ENCODE data around the gene STX7. TPM values are rescaled to one million over a fixed set of nuclear protein-coding genes. Genes with fewer than 3 reads are reported as not detected.

The STX7 gene
- polyA plus RNA-seq, 2 of the 4 experiments (the other 2 are of a cell fraction) = 19.2 to 29.5 TPM

- CTCF ChIA-PET = no interaction called here
- ATAC-seq (no peak), DNase-seq (ENCODE audit: low read depth in 1 of 2, low spot score in 1 of 2) (no peak)
Measured at GRCh38 chr6:132458887-132459604, 53.9 kb downstream of the STX7 start.

GRCh38 chr6:132456700-132457143 lies 56.2 kb downstream of the STX7 start:
- no peak overlapping the region for H3K4me3 ChIP-seq
- POLR2A ChIA-PET = no interaction called here
- DNase-seq (ENCODE audit: low read depth in 1 of 2, low spot score in 1 of 2) (no peak), FAIRE-seq (no peak), ATAC-seq (no peak; a peak in 1 of 6 replicates)
- CTCF ChIA-PET = interaction anchor here (1.4 to 2.4 kb wide), 2 partner anchors 157 to 177 kb away, joined by 3 to 6 read pairs; no protein-coding TSS in a partner anchor
- WGBS (ENCODE audit: missing lambda C conversion rate) = 98% methylated on average over 3 of the region's 4 CpGs
- no peaks in the 10 kb centered on the region for H3K9me3 ChIP-seq
- H3K4me1 ChIP-seq = no peaks in the 10 kb centered on the region
- H3K4me2 ChIP-seq = no peak overlapping the region
- TF ChIP-seq HOXB5 (CRISPR knock-in tag; IDR thresholded peaks at IDR 0.05) (no peak), ELK1 (IDR thresholded peaks at IDR 0.05; ENCODE audit: low read depth, low read length) (no peak), CBX8 (IDR thresholded peaks at IDR 0.05) (no peak), CHD2 (IDR thresholded peaks at IDR 0.05; ENCODE audit: low read length, partially characterized antibody) (no peak), USF2 (IDR thresholded peaks at IDR 0.05) (no peak), CHD4 (IDR thresholded peaks at IDR 0.05; ENCODE audit: borderline replicate concordance) (no peak), POLR2AphosphoS2 (conservative IDR thresholded peaks at IDR 0.05; ENCODE audit: low read length) (no peak), NR3C1 (IDR thresholded peaks at IDR 0.05) (no peak), FOSL2 (IDR thresholded peaks at IDR 0.05) (no peak), FOSL2 (CRISPR knock-in tag; IDR thresholded peaks at IDR 0.05) (no peak), HES2 (IDR thresholded peaks at IDR 0.05) (no peak), MAFK (IDR thresholded peaks at IDR 0.05; ENCODE audit: partially characterized antibody) (no peak), POLR2A (IDR thresholded peaks at IDR 0.05; ENCODE audit: low read length) (no peak), TP53 (CRISPR knock-in tag; IDR thresholded peaks at IDR 0.05) (no peak), RFX5 (IDR thresholded peaks at IDR 0.05) (no peak)
- no peak overlapping the region for H3K27ac ChIP-seq

More at GRCh38 chr6:132458887-132459604, 53.9 kb downstream of the STX7 start:
- Histone ChIP-seq H3K4me3 (no peak overlapping the region), H3K9me3 (no peaks in the 10 kb centered on the region), H3K4me1 (no peaks in the 10 kb centered on the region), H3K4me2 (no peak overlapping the region), H3K27ac (no peak overlapping the region)
- no peak for TF ChIP-seq RFX5 (IDR thresholded peaks at IDR 0.05)
- no peak for TF ChIP-seq CBX2 (IDR thresholded peaks at IDR 0.05; ENCODE audit: borderline replicate concordance, low read depth)
- no peak for TF ChIP-seq MAX (IDR thresholded peaks at IDR 0.05)
- no peak for TF ChIP-seq HOXB13 (CRISPR knock-in tag; IDR thresholded peaks at IDR 0.05; ENCODE audit: low read depth)
- no peak for TF ChIP-seq ZSCAN20 (CRISPR knock-in tag; IDR thresholded peaks at IDR 0.05)
- no peak for TF ChIP-seq FOXS1 (CRISPR knock-in tag; IDR thresholded peaks at IDR 0.05)
- no peak for TF ChIP-seq FOSB (CRISPR knock-in tag; IDR thresholded peaks at IDR 0.05)
- TF ChIP-seq PHF8 (IDR thresholded peaks at IDR 0.05; ENCODE audit: borderline replicate concordance, low read depth) = no peak
- no peak for TF ChIP-seq GATA3 (IDR thresholded peaks at IDR 0.05; ENCODE audit: borderline replicate concordance)
- TF ChIP-seq EHF (CRISPR knock-in tag; IDR thresholded peaks at IDR 0.05) = no peak
- TF ChIP-seq KDM5A (IDR thresholded peaks at IDR 0.05) = no peak
- TF ChIP-seq MAFK (IDR thresholded peaks at IDR 0.05; ENCODE audit: partially characterized antibody) = no peak
- no peak for TF ChIP-seq CHD4 (IDR thresholded peaks at IDR 0.05; ENCODE audit: borderline replicate concordance)
- TF ChIP-seq NPAS2 (CRISPR knock-in tag; IDR thresholded peaks at IDR 0.05; ENCODE audit: borderline replicate concordance) = no peak
- TF ChIP-seq NR3C1 (IDR thresholded peaks at IDR 0.05) = no peak
- TF ChIP-seq REST (IDR thresholded peaks at IDR 0.05) = no peak
- no peak for TF ChIP-seq BHLHE40 (IDR thresholded peaks at IDR 0.05; ENCODE audit: low read depth, low read length)
- TF ChIP-seq RAD21 (conservative IDR thresholded peaks at IDR 0.05 in 1 of 2, IDR thresholded peaks at IDR 0.05 in 1 of 2) = no peak
- TF ChIP-seq ZFP36 (IDR thresholded peaks at IDR 0.05; ENCODE audit: borderline replicate concordance, partially characterized antibody) = no peak
- TF ChIP-seq TFCP2L1 (CRISPR knock-in tag; IDR thresholded peaks at IDR 0.05) = no peak
- 88% methylated on average over 6 of the region's 6 CpGs for WGBS (ENCODE audit: missing lambda C conversion rate)
- FAIRE-seq = no peak
- POLR2A ChIA-PET = no interaction called here

Measured in A549 (cell line).